ENCODE results near the gene TMEM47. TPM values are rescaled to one million over a fixed set of nuclear protein-coding genes. Genes with fewer than 3 reads are reported as not detected.

TMEM47 gene
- total and polyA plus RNA-seq, 8 donors = 2.2 to 4.0 (median 3.4) TPM

- H3K27ac ChIP-seq = no peak overlapping the region
Observed at GRCh38 chrX:34653811-34654210, 3.3 kb downstream of the TMEM47 start.

GRCh38 chrX:34642849-34643248, 14.2 kb downstream of the TMEM47 start:
- no peaks in the 10 kb centered on the region for H3K36me3 ChIP-seq
- no peaks in the 10 kb centered on the region for H3K9me3 ChIP-seq
- H3K27me3 ChIP-seq = peaks cover 0 to 9% (median 0%) of the 10 kb centered on the region in 4 donors
- intact Hi-C loops (cut with DNase I) = no loop called here
- FAIRE-seq (no peak), ATAC-seq (no peak), DNase-seq (no peak)
- H3K27ac ChIP-seq = no peak overlapping the region
- no peak overlapping the region for H3K4me3 ChIP-seq
- no peak for TF ChIP-seq CTCF (IDR thresholded peaks at IDR 0.05)
- 34 to 36% methylated on average over 2 of the region's 2 CpGs for WGBS, 2 donors
- H3K4me1 ChIP-seq = no peaks in the 10 kb centered on the region

More at GRCh38 chrX:34653811-34654210, 3.3 kb downstream of the TMEM47 start:
- Histone ChIP-seq H3K4me3 (no peak overlapping the region), H3K36me3 (no peaks in the 10 kb centered on the region), H3K27me3 (peaks cover 0 to 2% (median 0%) of the 10 kb centered on the region in 4 donors), H3K9me3 (no peaks in the 10 kb centered on the region), H3K4me1 (no peaks in the 10 kb centered on the region)
- intact Hi-C loops (cut with DNase I) = no loop called here
- ATAC-seq = no peak
- DNase-seq = no peak
- 58 to 73% methylated on average over 6 of the region's 6 CpGs for WGBS, 2 donors
- FAIRE-seq = no peak
- TF ChIP-seq CTCF (IDR thresholded peaks at IDR 0.05) = no peak

GRCh38 chrX:34638116-34638515, 19.0 kb downstream of the TMEM47 start:
- TF ChIP-seq CTCF (IDR thresholded peaks at IDR 0.05) = peak in 3 of 4 donors; percentile 26 to 41 (median 36)
- H3K4me1 ChIP-seq = no peaks in the 10 kb centered on the region
- no peak overlapping the region for H3K4me3 ChIP-seq
- ATAC-seq (peak in 1 of 4 donors; percentile 34), FAIRE-seq (no peak), DNase-seq (no peak)
- no peak overlapping the region for H3K27ac ChIP-seq
- intact Hi-C loops (cut with DNase I) = no loop called here
- H3K27me3 ChIP-seq = peaks cover 0 to 9% (median 0%) of the 10 kb centered on the region in 4 donors
- H3K9me3 ChIP-seq = no peaks in the 10 kb centered on the region
- WGBS, 2 donors = 25 to 35% methylated on average over 1 of the region's 1 CpG
- H3K36me3 ChIP-seq = no peaks in the 10 kb centered on the region

GRCh38 chrX:34634349-34634748, 22.7 kb downstream of the TMEM47 start:
- 39 to 55% methylated on average over 2 of the region's 2 CpGs for WGBS, 2 donors
- no peaks in the 10 kb centered on the region for H3K9me3 ChIP-seq
- H3K4me3 ChIP-seq = no peak overlapping the region
- no peak for TF ChIP-seq CTCF (IDR thresholded peaks at IDR 0.05)
- FAIRE-seq (no peak), ATAC-seq (no peak), DNase-seq (no peak)
- no peaks in the 10 kb centered on the region for H3K4me1 ChIP-seq
- peaks cover 0 to 3% (median 0%) of the 10 kb centered on the region in 4 donors for H3K27me3 ChIP-seq
- H3K27ac ChIP-seq = no peak overlapping the region
- no peaks in the 10 kb centered on the region for H3K36me3 ChIP-seq
- intact Hi-C loops (cut with DNase I) = no loop called here

- H3K4me1 ChIP-seq = no peaks in the 10 kb centered on the region
- no peaks in the 10 kb centered on the region for H3K27me3 ChIP-seq
- DNase-seq (no peak), FAIRE-seq (no peak), ATAC-seq (no peak)
- no peaks in the 10 kb centered on the region for H3K36me3 ChIP-seq
- intact Hi-C loops (cut with DNase I) = no loop called here
- no peak overlapping the region for H3K4me3 ChIP-seq
- WGBS, 2 donors = 56 to 60% methylated on average over 3 of the region's 3 CpGs
- TF ChIP-seq CTCF (IDR thresholded peaks at IDR 0.05) = no peak
- no peak overlapping the region for H3K27ac ChIP-seq
- H3K9me3 ChIP-seq = no peaks in the 10 kb centered on the region
Observed at GRCh38 chrX:34632384-34632783, 24.7 kb downstream of the TMEM47 start.

All from pancreas (tissue), 10 donors.